Astrocyte (in vitro differentiated cells and primary cell): ENCODE data around the gene ST6GALNAC2. TPM values are rescaled to one million over a fixed set of nuclear protein-coding genes. Genes with fewer than 3 reads are reported as not detected.

Experiments
- DNase-seq: peaks from one replicate; pipeline ENCODE4 v3.0.0-alpha.2; 2010; ENCODE audit warnings: low read depth
- FAIRE-seq: peaks from 2 replicates; lab custom pipeline; 2011; peaks lifted over from hg19 to GRCh38; lab: Jason Lieb, UNC
- H2AFZ ChIP-seq: 2 replicates; pipeline ENCODE4 v1.6.0; 2012; ENCODE audit warnings: low read depth, low read length, inconsistent platforms
- H3K27ac ChIP-seq: 2 replicates; pipeline ENCODE4 v1.5.1; 2011; ENCODE audit warnings: low read depth, low read length, inconsistent platforms
- H3K27me3 ChIP-seq: 2 replicates; pipeline ENCODE4 v1.6.0; 2011; ENCODE audit warnings: low read length, inconsistent platforms; ENCODE audit not compliant: insufficient read depth
- H3K36me3 ChIP-seq: 2 replicates; pipeline ENCODE4 v1.5.1; 2011; ENCODE audit warnings: low read length, inconsistent platforms; ENCODE audit not compliant: insufficient read depth
- H3K4me1 ChIP-seq: 2 replicates; pipeline ENCODE4 v1.5.1; 2011; ENCODE audit warnings: low read length, inconsistent platforms; ENCODE audit not compliant: insufficient read depth
- H3K4me2 ChIP-seq: 2 replicates; pipeline ENCODE4 v1.6.0; 2012; ENCODE audit warnings: low read length, inconsistent platforms
- H3K4me3 ChIP-seq: 2 replicates; pipeline ENCODE4 v1.5.1; 2011; ENCODE audit warnings: low read depth, mild to moderate bottlenecking, low read length, inconsistent platforms; ENCODE audit not compliant: insufficient read depth
- H3K79me2 ChIP-seq: 2 replicates; pipeline ENCODE4 v1.6.0; 2012; ENCODE audit warnings: mild to moderate bottlenecking, low read length, inconsistent platforms; ENCODE audit not compliant: insufficient read depth
- H3K9ac ChIP-seq: 2 replicates; pipeline ENCODE4 v1.6.0; 2012; ENCODE audit warnings: mild to moderate bottlenecking, low read length, inconsistent platforms
- H3K9me3 ChIP-seq: 2 replicates; pipeline ENCODE4 v1.5.1; 2012; ENCODE audit warnings: low read depth, mild to moderate bottlenecking, low read length, inconsistent platforms; ENCODE audit not compliant: insufficient read depth
- H4K20me1 ChIP-seq: 2 replicates; pipeline ENCODE4 v1.6.0; 2012; ENCODE audit warnings: low read length, inconsistent platforms; ENCODE audit not compliant: insufficient read depth
- H3K27ac Mint-ChIP-seq: one replicate; pipeline ENCODE4 v1.8.0; 2021; ENCODE audit warnings: mild to moderate bottlenecking, mixed read lengths; ENCODE audit not compliant: unreplicated experiment
- H3K27me3 Mint-ChIP-seq: one replicate; pipeline ENCODE4 v1.8.0; 2021; ENCODE audit warnings: low read depth, mixed read lengths; ENCODE audit not compliant: unreplicated experiment
- H3K36me3 Mint-ChIP-seq: one replicate; pipeline ENCODE4 v1.8.0; 2021; ENCODE audit warnings: low read depth, mixed read lengths; ENCODE audit not compliant: unreplicated experiment
- H3K4me1 Mint-ChIP-seq: one replicate; pipeline ENCODE4 v1.8.0; 2021; ENCODE audit warnings: low read depth, mixed read lengths; ENCODE audit not compliant: unreplicated experiment
- H3K4me3 Mint-ChIP-seq: one replicate; pipeline ENCODE4 v1.8.0; 2021; ENCODE audit warnings: mild to moderate bottlenecking, moderate library complexity, mixed read lengths; ENCODE audit not compliant: unreplicated experiment
- H3K9me3 Mint-ChIP-seq: one replicate; pipeline ENCODE4 v1.8.0; 2021; ENCODE audit warnings: mild to moderate bottlenecking, mixed read lengths; ENCODE audit not compliant: unreplicated experiment
- CTCF ChIP-seq: IDR thresholded peaks from 2 replicates; pipeline ENCODE4 v1.5.1; 2011; ENCODE audit warnings: low read depth, mild to moderate bottlenecking, inconsistent platforms, low read length, moderate library complexity; ENCODE audit not compliant: insufficient read depth
- EZH2 ChIP-seq: IDR thresholded peaks from 2 replicates; pipeline ENCODE4 v1.6.1; 2012; ENCODE audit warnings: mild to moderate bottlenecking, low read length, inconsistent platforms; ENCODE audit not compliant: insufficient read depth
- total RNA-seq: library from RNA; stranded (reverse); gene quantifications from 2 replicates; pipeline ENCODE4 v1.2.1, GENCODE V29; 2021

Gene ST6GALNAC2
- total RNA-seq, 1 donor from 2014 or later = 0.79 TPM

DNA sequence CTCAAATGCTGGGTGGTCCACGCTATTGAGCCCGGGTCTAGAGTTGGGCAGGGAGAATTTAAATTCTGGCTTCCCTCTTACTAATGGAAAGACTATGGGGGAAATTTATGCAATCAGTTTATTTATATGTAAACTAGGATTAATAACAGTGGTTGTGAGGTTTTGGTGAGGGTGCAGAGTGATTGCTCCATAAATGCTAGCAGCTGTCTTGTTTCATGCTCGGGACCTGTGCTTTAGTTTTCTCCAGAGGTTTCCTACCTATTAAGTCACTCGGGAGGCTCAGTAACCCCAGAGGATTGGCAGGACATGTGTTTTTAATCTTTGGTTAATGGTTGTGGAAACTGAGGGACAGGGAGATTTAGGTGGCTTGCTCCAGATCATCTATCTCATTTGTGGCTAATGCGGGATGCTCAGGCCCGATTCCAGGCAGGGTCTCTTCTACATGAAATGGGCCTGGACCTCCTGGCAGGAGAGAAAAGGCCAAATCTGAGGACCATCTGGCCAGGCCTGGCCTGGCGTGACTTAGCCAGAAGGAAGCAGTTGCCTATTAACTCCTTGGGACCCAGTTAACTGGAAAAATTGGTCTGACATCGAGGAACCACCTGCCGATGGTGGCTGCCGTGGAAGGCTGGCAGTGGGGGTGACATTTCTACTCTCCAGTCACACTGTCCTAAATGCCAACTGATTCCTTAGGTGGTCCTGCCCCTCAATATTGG lies 43.8 kb downstream of the ST6GALNAC2 start:
- Mint-ChIP-seq H3K4me1 (peaks cover 29% of the 10 kb centered on the region), H3K4me3 (peak overlapping the region; percentile 66), H3K27ac (no peak overlapping the region), H3K27me3 (peaks cover 27% of the 10 kb centered on the region), H3K9me3 (no peaks in the 10 kb centered on the region), H3K36me3 (peaks cover under 1% of the 10 kb centered on the region)
- Histone ChIP-seq H3K4me1 (peaks cover 46% of the 10 kb centered on the region), H3K79me2 (no peaks in the 10 kb centered on the region), H3K4me2 (no peak overlapping the region), H2AFZ (no peak overlapping the region), H3K27ac (no peak overlapping the region), H3K27me3 (peaks cover 20% of the 10 kb centered on the region), H3K36me3 (no peaks in the 10 kb centered on the region), H4K20me1 (no peaks in the 10 kb centered on the region), H3K9me3 (no peaks in the 10 kb centered on the region), H3K4me3 (no peak overlapping the region), H3K9ac (no peak overlapping the region)
- FAIRE-seq (no peak), DNase-seq (no peak)
- TF ChIP-seq EZH2 (no peak), CTCF (no peak)

GRCh38 chr17:76540381-76541300 lies 45.0 kb downstream of the ST6GALNAC2 start:
- H3K36me3 ChIP-seq = no peaks in the 10 kb centered on the region
- H3K9ac ChIP-seq = peak overlapping the region; percentile 58
- H2AFZ ChIP-seq = peak overlapping the region; percentile 90
- TF ChIP-seq EZH2 (no peak), CTCF (no peak)
- no peak overlapping the region for H3K27ac ChIP-seq
- no peak overlapping the region for H3K4me3 Mint-ChIP-seq
- H3K27me3 ChIP-seq = peaks cover 20% of the 10 kb centered on the region
- H3K27ac Mint-ChIP-seq = no peak overlapping the region
- H3K79me2 ChIP-seq = no peaks in the 10 kb centered on the region
- H3K4me1 Mint-ChIP-seq = peaks cover 22% of the 10 kb centered on the region
- peaks cover 6% of the 10 kb centered on the region for H4K20me1 ChIP-seq
- no peaks in the 10 kb centered on the region for H3K9me3 ChIP-seq
- no peaks in the 10 kb centered on the region for H3K9me3 Mint-ChIP-seq
- DNase-seq (peak; percentile 90), FAIRE-seq (peak; percentile 34)
- H3K4me1 ChIP-seq = peaks cover 33% of the 10 kb centered on the region
- peak overlapping the region; percentile 84 for H3K4me2 ChIP-seq
- peaks cover 20% of the 10 kb centered on the region for H3K27me3 Mint-ChIP-seq
- H3K36me3 Mint-ChIP-seq = no peaks in the 10 kb centered on the region
- peak overlapping the region; percentile 47 for H3K4me3 ChIP-seq
